Vagina (tissue), 2 donors: ENCODE results near the gene SUGP2. TPM values are rescaled to one million over a fixed set of nuclear protein-coding genes. Genes with fewer than 3 reads are reported as not detected.

Experiments
- DNase-seq, 2 donors: peaks; one replicate each; pipeline ENCODE4 v3.0.0-alpha.2; 2017; ENCODE audit errors: extremely low spot score in 2 of 2
- H3K27ac ChIP-seq: fragments of 200-600 bp; sonication (generic); one replicate; pipeline ENCODE4 v1.5.1; 2019
- H3K27me3 ChIP-seq: fragments of 200-600 bp; sonication (generic); one replicate; pipeline ENCODE4 v1.5.1; 2019
- H3K36me3 ChIP-seq, 2 donors: fragments of 200-600 bp; sonication (generic); one replicate each; pipeline ENCODE4 v1.5.1; 2017 to 2019
- H3K4me1 ChIP-seq: fragments of 200-600 bp; sonication (generic); one replicate; pipeline ENCODE4 v1.5.1; 2019
- H3K4me3 ChIP-seq, 2 donors: fragments of 200-600 bp; sonication (generic); 1 replicate in 1 of 2; 2 replicates in 1 of 2; pipeline ENCODE4 v1.5.1; 2016 to 2019
- H3K9me3 ChIP-seq: fragments of 200-600 bp; sonication (generic); one replicate; pipeline ENCODE4 v1.5.1; 2019
- CTCF ChIP-seq, 3 experiments: fragments of 450-650 bp in 2 of 3; fragments of 200-600 bp in 1 of 3; sonication (generic) in 1 of 3; IDR thresholded peaks; one replicate each; pipeline ENCODE4 v1.5.1; 2017 to 2019; ENCODE audit warnings: antibody characterized with exemption in 3 of 3, mild to moderate bottlenecking in 2 of 3, moderate library complexity in 2 of 3
- POLR2A ChIP-seq, 2 donors: fragments of 450-650 bp; IDR thresholded peaks; one replicate each; pipeline ENCODE4 v1.6.1; 2017; ENCODE audit warnings: antibody characterized with exemption in 2 of 2, mild to moderate bottlenecking in 2 of 2, moderate library complexity in 2 of 2
- POLR2AphosphoS5 ChIP-seq, 2 donors: sonication (generic); formaldehyde crosslinking; IDR thresholded peaks; one replicate each; pipeline ENCODE4 v1.9.0; 2017; ENCODE audit warnings: antibody characterized with exemption in 2 of 2, mild to moderate bottlenecking in 2 of 2, low read depth in 1 of 2; ENCODE audit not compliant: insufficient read depth in 1 of 2
- intact Hi-C: fragments of 100-400 bp; cut with DNase I; formaldehyde crosslinking; loops from one replicate; pipeline ENCODE4 v1.15.1; 2023
- total RNA-seq: library from RNA; depleted of rRNA; stranded (reverse); fragments of >200 nt; gene quantifications from one replicate; pipeline ENCODE4 v1.2.3, GENCODE V29; 2016

SUGP2 gene
- total RNA-seq, 1 donor from 2014 or later: 57.9 TPM

- H3K36me3 ChIP-seq: peaks cover 0 to 1% of the 10 kb centered on the region in 2 donors
- peak overlapping the region; percentile 86 to 89 for H3K4me3 ChIP-seq
- intact Hi-C loops: loop anchor here (5.0 kb wide), 1 partner anchor 75 kb away; the partner anchor contains the start of gene TMEM161A
- peak overlapping the region; percentile 77 for H3K27ac ChIP-seq
- no peak for TF ChIP-seq POLR2AphosphoS5 (IDR thresholded peaks at IDR 0.05; ENCODE audit: insufficient read depth in 1 of 2, low read depth in 1 of 2)
- no peak for TF ChIP-seq POLR2A (IDR thresholded peaks at IDR 0.05)
- no peak for TF ChIP-seq CTCF (IDR thresholded peaks at IDR 0.05)
- H3K27me3 ChIP-seq: no peaks in the 10 kb centered on the region
- H3K4me1 ChIP-seq: peaks cover 21% of the 10 kb centered on the region
- no peaks in the 10 kb centered on the region for H3K9me3 ChIP-seq
- DNase-seq: no peak
Observed at GRCh38 chr19:19062454-19063182, 29.3 kb upstream of the SUGP2 start.

GRCh38 chr19:19061506-19061905 is 28.2 kb upstream of the SUGP2 start:
- Histone ChIP-seq H3K4me1 (peaks cover 21% of the 10 kb centered on the region), H3K27ac (no peak overlapping the region), H3K9me3 (no peaks in the 10 kb centered on the region), H3K36me3 (peaks cover 0 to 8% of the 10 kb centered on the region in 2 donors), H3K27me3 (no peaks in the 10 kb centered on the region), H3K4me3 (no peak overlapping the region)
- no peak for DNase-seq
- no peak for TF ChIP-seq POLR2AphosphoS5 (IDR thresholded peaks at IDR 0.05; ENCODE audit: insufficient read depth in 1 of 2, low read depth in 1 of 2)
- no peak for TF ChIP-seq POLR2A (IDR thresholded peaks at IDR 0.05)
- no peak for TF ChIP-seq CTCF (IDR thresholded peaks at IDR 0.05)
- intact Hi-C loops: loop anchor here (5.0 kb wide), 1 partner anchor 76 kb away; the partner anchor contains the start of gene TMEM161A

- peak overlapping the region; percentile 33 for H3K27ac ChIP-seq
- peaks cover 18% of the 10 kb centered on the region for H3K4me1 ChIP-seq
- H3K27me3 ChIP-seq: no peaks in the 10 kb centered on the region
- H3K36me3 ChIP-seq: peaks cover 0 to 16% of the 10 kb centered on the region in 2 donors
- intact Hi-C loops: loop anchor here (5.0 kb wide), 1 partner anchor 77 kb away; the partner anchor contains the start of gene TMEM161A
- no peak overlapping the region for H3K4me3 ChIP-seq
- TF ChIP-seq POLR2AphosphoS5 (IDR thresholded peaks at IDR 0.05; ENCODE audit: insufficient read depth in 1 of 2, low read depth in 1 of 2) (no peak), CTCF (IDR thresholded peaks at IDR 0.05) (no peak), POLR2A (IDR thresholded peaks at IDR 0.05) (no peak)
- H3K9me3 ChIP-seq: no peaks in the 10 kb centered on the region
- DNase-seq: no peak
Observed at GRCh38 chr19:19059837-19060611, 26.7 kb upstream of the SUGP2 start.

GRCh38 chr19:19059018-19059836 is 25.9 kb upstream of the SUGP2 start:
- H3K4me3 ChIP-seq: no peak overlapping the region
- H3K9me3 ChIP-seq: no peaks in the 10 kb centered on the region
- H3K27ac ChIP-seq: peak overlapping the region; percentile 33
- intact Hi-C loops: no loop called here
- peaks cover 10% of the 10 kb centered on the region for H3K4me1 ChIP-seq
- no peak for DNase-seq
- peaks cover 0 to 24% of the 10 kb centered on the region in 2 donors for H3K36me3 ChIP-seq
- H3K27me3 ChIP-seq: no peaks in the 10 kb centered on the region
- TF ChIP-seq POLR2AphosphoS5 (IDR thresholded peaks at IDR 0.05; ENCODE audit: insufficient read depth in 1 of 2, low read depth in 1 of 2) (no peak), POLR2A (IDR thresholded peaks at IDR 0.05) (no peak), CTCF (IDR thresholded peaks at IDR 0.05) (no peak)
